HCT116 (cell line): Measurements from ENCODE around the gene UPF2. TPM values are rescaled to one million over a fixed set of nuclear protein-coding genes. Genes with fewer than 3 reads are reported as not detected.

Experiments used
- ATAC-seq: fragments of 200-7000 bp; cut with Tn5 transposase; 2 replicates; pipeline ENCODE4 v1.9.1; 2020; ENCODE audit warnings: mild to moderate bottlenecking, moderate library complexity
- BruUV-seq: library from RNA; stranded (reverse); fragments of 400-500 nt; replicated peaks from 2 replicates; lab custom pipeline; 2021; lab: Mats Ljungman, UMichigan
- CTCF ChIA-PET: fragments of 300-600 bp; sonication (Branson Sonifier 250); formaldehyde crosslinking; loops from one replicate; lab custom pipeline; 2021; ENCODE audit warnings: antibody characterized with exemption; lab: Charles Lee
- POLR2A ChIA-PET: fragments of 300-600, 350-600 bp; sonication (Branson Sonifier 250); formaldehyde crosslinking; loops from one replicate; lab custom pipeline; 2021; ENCODE audit warnings: antibody characterized with exemption; lab: Charles Lee
- RAD21 ChIA-PET, 2 experiments: fragments of 300-600 bp; sonication (Branson Sonifier 250); formaldehyde crosslinking; loops; one replicate each; lab custom pipeline; 2023; ENCODE audit warnings: low total read pairs in 2 of 2; ENCODE audit not compliant: uncharacterized antibody in 2 of 2, unreplicated experiment in 2 of 2, low non-redundant PET in 1 of 2; lab: Charles Lee
- DNase-seq: peaks from one replicate; pipeline ENCODE4 v3.0.0-alpha.2; 2010; ENCODE audit warnings: low read depth, low spot score
- H2AFZ ChIP-seq: fragments of 200-600 bp; shearing (Covaris generic), sonication (generic); 2 replicates; pipeline ENCODE4 v1.6.1; 2017; ENCODE audit warnings: low read depth, mixed run types, mixed read lengths, antibody characterized with exemption, low read length; ENCODE audit not compliant: poor library complexity, severe bottlenecking
- H3K27ac ChIP-seq: 2 replicates; pipeline ENCODE4 v1.5.1; 2012; ENCODE audit warnings: low read depth, low read length
- H3K27me3 ChIP-seq: fragments of 200-600 bp; sonication (generic); 2 replicates; pipeline ENCODE4 v1.6.1; 2016; ENCODE audit warnings: mixed run types, low read length, mixed read lengths; ENCODE audit not compliant: insufficient read depth
- H3K36me3 ChIP-seq, 2 experiments: fragments of 200-500 bp in 1 of 2; fragments of 200-600 bp in 1 of 2; sonication (Bioruptor generic) in 1 of 2; sonication (generic) in 1 of 2; 2 replicates each; pipeline versions ENCODE4 v1.5.1 to v1.6.1; 2014 to 2016; ENCODE audit warnings: low read length in 2 of 2, inconsistent platforms in 1 of 2, mixed read lengths in 1 of 2, mixed run types in 1 of 2; ENCODE audit not compliant: insufficient read depth in 2 of 2, control insufficient read depth in 1 of 2
- H3K4me1 ChIP-seq, 2 experiments: fragments of 200-600 bp in 1 of 2; sonication (generic) in 1 of 2; 2 replicates each; pipeline versions ENCODE4 v1.5.1 to v1.6.1; 2012 to 2017; ENCODE audit warnings: low read length in 2 of 2, inconsistent platforms in 1 of 2, mild to moderate bottlenecking in 1 of 2, mixed read lengths in 1 of 2, mixed run types in 1 of 2, moderate library complexity in 1 of 2; ENCODE audit not compliant: insufficient read depth in 2 of 2, control insufficient read depth in 1 of 2
- H3K4me2 ChIP-seq: fragments of 200-600 bp; sonication (generic); 2 replicates; pipeline ENCODE4 v1.6.1; 2017; ENCODE audit warnings: mixed run types, low read length, mixed read lengths
- H3K4me3 ChIP-seq, 2 experiments: fragments of 200-600 bp in 1 of 2; sonication (generic) in 1 of 2; replicated peaks in 1 of 2; 2 replicates each; pipeline ENCODE4 v1.5.1; 2011 to 2016; ENCODE audit warnings: low read length in 2 of 2, control low read depth in 1 of 2, low read depth in 1 of 2, mild to moderate bottlenecking in 1 of 2, mixed read lengths in 1 of 2, mixed run types in 1 of 2
- H3K79me2 ChIP-seq: fragments of 200-600 bp; sonication (generic); 2 replicates; pipeline ENCODE4 v1.6.1; 2017; ENCODE audit warnings: mild to moderate bottlenecking, mixed run types, low read length, moderate library complexity, mixed read lengths; ENCODE audit not compliant: insufficient read depth
- H3K9ac ChIP-seq: fragments of 200-600 bp; sonication (generic); 2 replicates; pipeline ENCODE4 v1.6.1; 2016; ENCODE audit warnings: low read length, mixed read lengths
- H3K9me2 ChIP-seq: fragments of 200-600 bp; sonication (generic), shearing (Covaris generic); 2 replicates; pipeline ENCODE4 v1.6.1; 2017; ENCODE audit warnings: mixed run types, mild to moderate bottlenecking, moderate library complexity; ENCODE audit not compliant: insufficient read depth
- H3K9me3 ChIP-seq, 2 experiments: fragments of 200-500 bp in 1 of 2; fragments of 200-600 bp in 1 of 2; sonication (Bioruptor generic) in 1 of 2; sonication (generic) in 1 of 2; 2 replicates each; pipeline ENCODE4 v1.6.1; 2014 to 2017; ENCODE audit warnings: low read length in 2 of 2, mixed read lengths in 2 of 2, inconsistent platforms in 1 of 2, low read depth in 1 of 2, mild to moderate bottlenecking in 1 of 2, mixed run types in 1 of 2, moderate library complexity in 1 of 2; ENCODE audit not compliant: control insufficient read depth in 1 of 2, insufficient read depth in 1 of 2
- H4K20me1 ChIP-seq: fragments of 200-600 bp; sonication (generic), shearing (Covaris generic); 2 replicates; pipeline ENCODE4 v1.6.1; 2017; ENCODE audit warnings: mixed run types, mild to moderate bottlenecking, moderate library complexity; ENCODE audit not compliant: insufficient read depth
- CBX3 ChIP-seq: IDR thresholded peaks from 2 replicates; pipeline ENCODE4 v1.6.1; 2012; ENCODE audit warnings: low read depth
- CEBPB ChIP-seq: IDR thresholded peaks from 2 replicates; pipeline ENCODE4 v1.6.1; 2012; ENCODE audit warnings: low read depth
- EGR1 ChIP-seq: IDR thresholded peaks from 2 replicates; pipeline ENCODE4 v1.6.1; 2012; ENCODE audit warnings: low read depth
- ELF1 ChIP-seq: IDR thresholded peaks from 2 replicates; pipeline ENCODE4 v1.6.1; 2012; ENCODE audit warnings: low read depth, borderline replicate concordance
- EZH2phosphoT487 ChIP-seq: fragments of 200-600 bp; IDR thresholded peaks from 2 replicates; pipeline ENCODE4 v1.6.1; 2018; ENCODE audit warnings: antibody characterized with exemption, borderline replicate concordance
- JUND ChIP-seq: IDR thresholded peaks from 2 replicates; pipeline ENCODE4 v1.6.1; 2012
- POLR2A ChIP-seq: IDR thresholded peaks from 2 replicates; pipeline ENCODE4 v1.7.0; 2011; ENCODE audit warnings: borderline replicate concordance; ENCODE audit not compliant: insufficient read depth, insufficient read length; ENCODE audit errors: extremely low read depth
- RAD21 ChIP-seq: IDR thresholded peaks from 2 replicates; pipeline ENCODE4 v1.6.1; 2012; ENCODE audit warnings: low read depth, mild to moderate bottlenecking
- SIN3A ChIP-seq: IDR thresholded peaks from 2 replicates; pipeline ENCODE4 v1.6.1; 2012; ENCODE audit warnings: low read depth
- SRF ChIP-seq: IDR thresholded peaks from 2 replicates; pipeline ENCODE4 v1.6.1; 2012; ENCODE audit warnings: low read depth
- TCF7L2 ChIP-seq: IDR thresholded peaks from 2 replicates; pipeline ENCODE4 v1.7.0; 2011; ENCODE audit warnings: borderline replicate concordance, inconsistent platforms; ENCODE audit not compliant: insufficient read depth, insufficient read length; ENCODE audit errors: extremely low read depth
- YY1 ChIP-seq: IDR thresholded peaks from 2 replicates; pipeline ENCODE4 v1.6.1; 2011; ENCODE audit warnings: low read length, low read depth, moderate library complexity, mild to moderate bottlenecking; ENCODE audit not compliant: insufficient replicate concordance; ENCODE audit errors: extremely low read depth
- ZFX ChIP-seq: fragments of 450-650 bp; IDR thresholded peaks from 2 replicates; pipeline ENCODE4 v1.6.1; 2017
- intact Hi-C: fragments of 100-400 bp; cut with micrococcal nuclease; formaldehyde crosslinking; loops from 2 replicates; pipeline ENCODE4 v1.10.0; 2022
- total RNA-seq: library from RNA; stranded (reverse); gene quantifications from one replicate; pipeline ENCODE4 v1.2.1, GENCODE V29; 2021; ENCODE audit not compliant: unreplicated experiment
- TF ChIP-seq, protein P1 (sequence below): IDR thresholded peaks from 2 replicates; pipeline ENCODE4 v1.6.1; 2012
- TF ChIP-seq, protein P2 (sequence below): IDR thresholded peaks from 2 replicates; pipeline ENCODE4 v1.6.1; 2012; ENCODE audit warnings: low read depth
- TF ChIP-seq, protein P3 (sequence below): IDR thresholded peaks from 2 replicates; pipeline ENCODE4 v1.6.1; 2012
- TF ChIP-seq, protein P4 (sequence below): IDR thresholded peaks from 2 replicates; pipeline ENCODE4 v1.6.1; 2011; ENCODE audit warnings: mild to moderate bottlenecking, low read length, moderate library complexity; ENCODE audit not compliant: insufficient replicate concordance; ENCODE audit errors: extremely low read depth

UPF2 gene
- total RNA-seq, 1 experiment from 2014 or later = 27.3 TPM

DNA sequence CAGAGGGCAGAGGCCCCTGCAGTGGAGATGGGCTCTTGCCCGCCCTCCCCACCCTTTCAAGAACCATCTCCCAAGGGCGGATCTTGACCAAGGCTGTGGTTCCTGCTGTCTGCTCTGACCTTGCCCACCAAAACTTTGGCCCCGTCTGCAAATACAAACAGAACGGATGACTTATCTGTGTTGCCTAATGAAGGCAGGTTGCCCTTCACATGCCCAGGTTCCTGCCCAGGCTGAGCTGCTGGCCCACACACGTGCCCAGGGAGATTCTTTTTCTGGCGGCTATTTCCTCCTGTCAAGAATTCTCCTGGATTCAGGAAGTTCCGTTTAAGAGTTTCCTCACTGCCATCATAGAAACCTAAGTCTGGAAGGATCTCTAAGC, 141.2 kb downstream of the UPF2 start:
- no peak overlapping the region for H3K27ac ChIP-seq
- TF ChIP-seq, protein P1, sequence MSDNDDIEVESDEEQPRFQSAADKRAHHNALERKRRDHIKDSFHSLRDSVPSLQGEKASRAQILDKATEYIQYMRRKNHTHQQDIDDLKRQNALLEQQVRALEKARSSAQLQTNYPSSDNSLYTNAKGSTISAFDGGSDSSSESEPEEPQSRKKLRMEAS = peak; percentile 8; the same call in 1 of the 2 replicates
- no peak for TF ChIP-seq SIN3A
- no peak for TF ChIP-seq TCF7L2
- TF ChIP-seq EZH2phosphoT487 = no peak
- no peaks in the 10 kb centered on the region for H3K9me2 ChIP-seq
- no peaks in the 10 kb centered on the region for H3K27me3 ChIP-seq
- intact Hi-C loops = no loop called here
- peak overlapping the region; percentile 49 for H3K4me2 ChIP-seq
- peak overlapping the region; percentile 32 for H2AFZ ChIP-seq
- DNase-seq = no peak
- peaks cover 15 to 73% of the 10 kb centered on the region in 2 experiments for H3K4me1 ChIP-seq
- ChIA-PET CTCF (no interaction called here), POLR2A (no interaction called here), RAD21 (no interaction called here)
- no peaks in the 10 kb centered on the region for H3K79me2 ChIP-seq
- no peak for ATAC-seq
- BruUV-seq = no TSS peak
- no peaks in the 10 kb centered on the region for H3K9me3 ChIP-seq
- no peak overlapping the region for H3K4me3 ChIP-seq
- no peaks in the 10 kb centered on the region for H3K36me3 ChIP-seq
- no peaks in the 10 kb centered on the region for H4K20me1 ChIP-seq
- peak overlapping the region; percentile 37; the same call in 1 of the 2 replicates for H3K9ac ChIP-seq

DNA sequence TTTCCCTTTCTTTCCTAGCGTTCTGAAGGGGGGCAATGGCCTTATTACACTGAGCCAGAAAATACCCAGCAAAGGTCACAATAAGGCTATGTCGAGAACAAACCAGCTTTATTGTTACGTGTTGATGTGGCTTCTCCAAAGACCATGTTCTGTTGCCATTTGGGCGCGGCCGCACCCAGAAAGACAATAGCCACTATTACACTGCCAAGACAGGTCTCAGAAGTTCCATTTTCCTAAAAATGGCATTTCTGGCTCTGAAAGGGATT, 141.6 kb downstream of the UPF2 start:
- DNase-seq (no peak), ATAC-seq (no peak)
- H3K4me3 ChIP-seq = no peak overlapping the region
- no peak overlapping the region for H2AFZ ChIP-seq
- no peaks in the 10 kb centered on the region for H3K9me3 ChIP-seq
- no peaks in the 10 kb centered on the region for H3K79me2 ChIP-seq
- H3K4me2 ChIP-seq = peak overlapping the region; percentile 49; the same call in 1 of the 2 replicates
- H4K20me1 ChIP-seq = no peaks in the 10 kb centered on the region
- H3K9me2 ChIP-seq = no peaks in the 10 kb centered on the region
- no TSS peak for BruUV-seq
- intact Hi-C loops = no loop called here
- H3K27ac ChIP-seq = no peak overlapping the region
- peaks cover 15 to 75% of the 10 kb centered on the region in 2 experiments for H3K4me1 ChIP-seq
- H3K27me3 ChIP-seq = no peaks in the 10 kb centered on the region
- H3K9ac ChIP-seq = peak overlapping the region; percentile 19; the same call in 1 of the 2 replicates
- ChIA-PET POLR2A (no interaction called here), CTCF (no interaction called here), RAD21 (no interaction called here)
- H3K36me3 ChIP-seq = no peaks in the 10 kb centered on the region
- TF ChIP-seq, protein P2, sequence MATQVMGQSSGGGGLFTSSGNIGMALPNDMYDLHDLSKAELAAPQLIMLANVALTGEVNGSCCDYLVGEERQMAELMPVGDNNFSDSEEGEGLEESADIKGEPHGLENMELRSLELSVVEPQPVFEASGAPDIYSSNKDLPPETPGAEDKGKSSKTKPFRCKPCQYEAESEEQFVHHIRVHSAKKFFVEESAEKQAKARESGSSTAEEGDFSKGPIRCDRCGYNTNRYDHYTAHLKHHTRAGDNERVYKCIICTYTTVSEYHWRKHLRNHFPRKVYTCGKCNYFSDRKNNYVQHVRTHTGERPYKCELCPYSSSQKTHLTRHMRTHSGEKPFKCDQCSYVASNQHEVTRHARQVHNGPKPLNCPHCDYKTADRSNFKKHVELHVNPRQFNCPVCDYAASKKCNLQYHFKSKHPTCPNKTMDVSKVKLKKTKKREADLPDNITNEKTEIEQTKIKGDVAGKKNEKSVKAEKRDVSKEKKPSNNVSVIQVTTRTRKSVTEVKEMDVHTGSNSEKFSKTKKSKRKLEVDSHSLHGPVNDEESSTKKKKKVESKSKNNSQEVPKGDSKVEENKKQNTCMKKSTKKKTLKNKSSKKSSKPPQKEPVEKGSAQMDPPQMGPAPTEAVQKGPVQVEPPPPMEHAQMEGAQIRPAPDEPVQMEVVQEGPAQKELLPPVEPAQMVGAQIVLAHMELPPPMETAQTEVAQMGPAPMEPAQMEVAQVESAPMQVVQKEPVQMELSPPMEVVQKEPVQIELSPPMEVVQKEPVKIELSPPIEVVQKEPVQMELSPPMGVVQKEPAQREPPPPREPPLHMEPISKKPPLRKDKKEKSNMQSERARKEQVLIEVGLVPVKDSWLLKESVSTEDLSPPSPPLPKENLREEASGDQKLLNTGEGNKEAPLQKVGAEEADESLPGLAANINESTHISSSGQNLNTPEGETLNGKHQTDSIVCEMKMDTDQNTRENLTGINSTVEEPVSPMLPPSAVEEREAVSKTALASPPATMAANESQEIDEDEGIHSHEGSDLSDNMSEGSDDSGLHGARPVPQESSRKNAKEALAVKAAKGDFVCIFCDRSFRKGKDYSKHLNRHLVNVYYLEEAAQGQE = no peak
- TF ChIP-seq CBX3 (no peak), CEBPB (no peak), POLR2A (no peak), ELF1 (no peak), SRF (no peak), YY1 (no peak), ZFX (no peak), EGR1 (no peak), TCF7L2 (no peak), RAD21 (no peak), JUND (no peak)
- TF ChIP-seq, protein P3, sequence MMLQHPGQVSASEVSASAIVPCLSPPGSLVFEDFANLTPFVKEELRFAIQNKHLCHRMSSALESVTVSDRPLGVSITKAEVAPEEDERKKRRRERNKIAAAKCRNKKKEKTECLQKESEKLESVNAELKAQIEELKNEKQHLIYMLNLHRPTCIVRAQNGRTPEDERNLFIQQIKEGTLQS = no peak
- TF ChIP-seq, protein P1 = no peak
- TF ChIP-seq, protein P4, sequence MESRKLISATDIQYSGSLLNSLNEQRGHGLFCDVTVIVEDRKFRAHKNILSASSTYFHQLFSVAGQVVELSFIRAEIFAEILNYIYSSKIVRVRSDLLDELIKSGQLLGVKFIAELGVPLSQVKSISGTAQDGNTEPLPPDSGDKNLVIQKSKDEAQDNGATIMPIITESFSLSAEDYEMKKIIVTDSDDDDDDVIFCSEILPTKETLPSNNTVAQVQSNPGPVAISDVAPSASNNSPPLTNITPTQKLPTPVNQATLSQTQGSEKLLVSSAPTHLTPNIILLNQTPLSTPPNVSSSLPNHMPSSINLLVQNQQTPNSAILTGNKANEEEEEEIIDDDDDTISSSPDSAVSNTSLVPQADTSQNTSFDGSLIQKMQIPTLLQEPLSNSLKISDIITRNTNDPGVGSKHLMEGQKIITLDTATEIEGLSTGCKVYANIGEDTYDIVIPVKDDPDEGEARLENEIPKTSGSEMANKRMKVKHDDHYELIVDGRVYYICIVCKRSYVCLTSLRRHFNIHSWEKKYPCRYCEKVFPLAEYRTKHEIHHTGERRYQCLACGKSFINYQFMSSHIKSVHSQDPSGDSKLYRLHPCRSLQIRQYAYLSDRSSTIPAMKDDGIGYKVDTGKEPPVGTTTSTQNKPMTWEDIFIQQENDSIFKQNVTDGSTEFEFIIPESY = no peak
